RKO (cell line): ENCODE results near the gene RNU4-1.

Source experiments
- DNase-seq: peaks from one replicate; pipeline ENCODE4 v3.0.0-alpha.2; 2016; ENCODE audit warnings: low spot score

The RNU4-1 gene

DNA sequence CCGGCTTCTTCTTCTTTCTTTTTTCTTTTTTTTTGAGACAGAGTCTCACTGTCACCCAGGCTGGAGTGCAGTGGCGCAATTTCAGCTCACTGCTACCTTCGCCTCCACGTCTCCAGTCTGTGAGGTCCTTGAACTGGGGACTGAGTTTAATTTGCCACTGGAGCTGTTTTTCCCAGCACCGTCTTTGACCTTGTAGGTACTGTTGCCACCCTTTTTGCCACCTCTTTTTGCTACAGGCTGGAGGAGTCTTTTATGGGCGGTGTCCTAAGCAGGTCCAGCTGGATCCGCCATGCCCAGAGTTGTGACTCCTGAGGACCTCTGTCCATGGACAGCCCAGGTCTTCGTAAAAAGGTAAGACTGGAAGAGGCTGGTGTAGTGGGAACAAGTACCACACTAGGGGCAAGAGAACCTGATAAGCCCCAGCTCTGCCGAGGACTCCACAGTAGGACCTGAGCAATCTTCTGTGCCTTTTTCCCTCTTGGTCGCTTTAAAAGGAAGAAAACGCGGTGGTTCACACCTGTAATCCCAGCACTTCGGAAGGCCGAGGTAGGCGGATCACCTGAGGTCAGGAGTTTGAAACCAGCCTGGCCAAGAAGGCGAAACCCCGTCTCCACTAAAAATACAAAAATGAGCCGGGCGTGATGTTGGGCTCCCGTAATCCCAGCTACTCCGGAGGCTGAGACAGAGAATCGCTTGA, 2.3 kb downstream of the RNU4-1 start:
- no peak for DNase-seq

DNA sequence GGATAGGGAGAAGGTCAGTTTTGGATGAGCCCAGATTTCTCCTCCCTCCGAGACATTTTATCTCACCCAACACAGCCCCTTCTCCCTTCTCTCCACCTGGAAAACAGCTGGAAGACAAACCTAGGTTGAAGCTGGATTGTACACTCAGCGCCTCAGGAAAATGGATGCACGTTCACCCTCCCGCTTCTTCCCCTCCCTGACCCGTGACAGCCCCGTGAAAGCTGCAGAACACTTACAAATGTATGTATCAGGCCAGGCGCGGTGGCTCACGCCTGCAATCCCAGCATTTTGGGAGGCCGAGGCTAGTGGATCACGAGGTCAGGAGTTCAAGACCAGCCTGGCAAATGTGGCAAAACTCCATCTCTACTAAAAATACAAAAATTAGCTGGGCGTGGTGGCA, 5.5 kb downstream of the RNU4-1 start:
- no peak for DNase-seq

DNA sequence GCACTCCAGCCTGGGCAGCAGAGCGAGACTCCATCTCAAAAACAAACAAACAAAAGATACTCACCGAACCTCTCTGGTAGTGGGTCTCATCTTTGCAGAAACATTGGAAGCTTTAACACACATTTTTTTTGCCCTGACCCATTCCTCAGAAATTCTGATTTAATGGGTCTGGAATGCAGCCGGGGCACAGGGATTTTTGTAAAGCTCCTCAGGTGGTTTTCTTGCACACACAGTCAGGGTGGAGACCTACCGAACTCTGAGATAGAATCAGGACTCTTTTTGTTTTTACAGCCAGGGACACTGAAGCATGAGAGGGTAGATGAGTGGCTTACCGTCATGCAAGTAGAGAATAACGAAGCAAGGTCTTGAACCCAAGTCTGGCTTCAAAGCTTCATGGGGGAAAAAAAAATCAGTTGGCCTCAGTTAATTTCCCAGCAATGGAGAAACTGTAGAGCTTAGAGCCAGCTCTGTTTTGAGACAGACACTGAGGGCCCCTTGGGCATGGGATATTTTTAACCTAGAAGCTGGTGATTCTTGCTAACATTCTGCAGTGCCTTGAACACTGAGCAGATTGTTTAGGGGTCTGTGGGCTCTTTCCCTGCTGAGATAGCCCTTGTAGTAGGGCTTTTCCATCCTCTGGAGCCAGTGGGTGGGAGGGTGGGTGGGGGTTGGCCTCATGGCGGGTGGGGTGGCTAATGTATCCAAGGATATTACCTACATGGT, 6.1 kb downstream of the RNU4-1 start:
- DNase-seq, result no peak

DNA sequence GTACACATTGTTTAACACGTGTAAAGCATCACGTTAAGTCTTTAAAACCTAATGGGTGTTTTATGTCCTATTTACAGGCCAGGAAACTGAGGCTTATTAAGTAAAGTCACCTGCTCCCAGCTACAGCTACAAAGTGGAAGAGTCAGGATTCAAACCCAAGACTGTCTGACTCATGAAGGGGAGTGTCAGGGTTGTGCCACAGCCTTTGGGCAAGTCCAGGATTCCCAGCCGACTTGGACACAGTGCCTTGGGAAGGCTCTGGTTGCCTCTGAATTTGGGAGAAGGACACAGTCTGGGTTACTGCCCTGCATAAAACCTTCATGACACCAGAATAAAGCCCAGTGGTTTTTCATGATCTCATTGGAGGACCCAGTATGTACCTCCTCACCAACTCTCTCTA, 8.7 kb downstream of the RNU4-1 start:
- DNase-seq, result no peak

DNA sequence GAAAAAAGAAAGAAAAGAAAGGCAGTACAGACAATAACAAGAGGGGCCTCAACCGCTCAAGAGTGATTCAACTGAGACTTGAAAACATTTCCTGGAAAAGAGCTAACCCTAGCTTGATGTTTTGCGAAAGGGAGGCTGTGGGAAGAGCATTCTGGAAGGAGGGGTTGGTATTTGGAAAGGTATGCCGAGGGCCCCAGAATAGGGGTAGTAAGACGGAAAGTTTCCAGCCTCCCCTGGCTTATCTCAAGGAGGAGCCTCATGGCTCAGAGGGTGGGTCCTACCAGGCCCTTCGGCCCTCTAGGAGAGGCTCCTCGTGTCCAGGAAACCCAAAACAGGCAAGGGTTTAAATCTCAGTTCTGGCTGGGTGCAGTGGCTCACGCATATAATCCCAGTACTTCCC, 9.7 kb downstream of the RNU4-1 start:
- no peak for DNase-seq

DNA sequence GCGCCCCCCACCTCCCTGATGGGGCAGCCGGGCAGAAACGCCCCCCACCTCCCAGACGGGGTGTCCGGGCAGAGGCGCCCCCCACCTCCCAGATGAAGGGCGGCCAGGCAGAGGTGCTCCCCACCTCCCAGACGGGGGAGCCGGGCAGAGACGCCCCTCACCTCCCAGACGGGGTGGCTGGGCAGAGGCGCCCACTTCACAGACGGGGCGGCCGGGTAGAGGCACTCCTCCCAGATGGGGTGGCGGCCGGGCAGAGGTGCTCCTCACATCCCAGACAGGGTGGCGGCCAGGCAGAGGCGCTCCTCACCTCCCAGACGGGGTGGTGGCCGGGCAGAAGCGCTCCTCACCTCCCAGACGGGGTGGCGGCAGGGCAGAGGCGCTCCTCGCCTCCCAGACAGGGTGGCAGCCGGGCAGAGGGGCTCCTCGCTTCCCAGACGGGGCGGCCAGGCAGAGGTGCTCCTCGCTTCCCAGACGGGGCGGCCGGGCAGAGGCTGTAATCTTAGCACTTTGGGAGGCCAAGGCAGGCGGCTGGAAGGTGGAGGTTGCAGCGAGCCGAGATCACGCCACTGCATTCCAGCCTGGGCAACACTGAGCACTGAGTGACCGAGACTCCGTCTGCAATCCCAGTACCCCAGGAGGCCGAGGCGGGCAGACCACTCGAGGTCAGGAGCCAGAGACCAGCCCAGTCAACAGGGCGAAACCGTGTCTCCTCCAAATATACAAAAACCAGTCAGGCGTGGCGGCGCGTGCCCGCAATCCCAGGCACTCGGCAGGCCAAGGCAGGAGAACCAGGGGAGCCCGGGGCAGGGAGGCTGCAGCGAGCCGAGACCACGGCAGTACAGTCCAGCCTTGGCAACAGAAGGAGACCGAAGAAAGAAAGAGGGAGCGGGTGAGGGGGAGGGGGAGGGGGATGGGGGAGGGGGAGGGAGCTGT, 14.6 kb downstream of the RNU4-1 start:
- DNase-seq, result no peak

DNA sequence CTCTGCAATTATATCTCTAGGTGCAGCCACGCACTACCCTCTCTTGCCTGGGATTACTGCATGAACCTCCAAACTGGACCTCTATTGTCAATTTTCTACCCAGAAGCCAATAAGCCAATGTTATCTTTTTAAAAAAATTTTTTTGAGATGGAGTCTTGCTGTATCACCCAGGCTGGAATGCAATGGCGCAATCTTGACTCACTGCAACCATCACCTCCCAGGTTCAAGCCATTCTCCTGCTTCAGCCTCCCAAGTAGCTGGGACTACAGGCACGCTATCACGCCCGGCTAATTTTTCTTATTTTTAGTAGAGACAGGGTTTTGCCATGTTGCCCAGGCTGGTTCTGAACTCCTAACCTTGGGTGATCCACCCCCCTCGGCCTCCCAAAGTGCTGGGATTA, 16.3 kb downstream of the RNU4-1 start:
- DNase-seq, result no peak

DNA sequence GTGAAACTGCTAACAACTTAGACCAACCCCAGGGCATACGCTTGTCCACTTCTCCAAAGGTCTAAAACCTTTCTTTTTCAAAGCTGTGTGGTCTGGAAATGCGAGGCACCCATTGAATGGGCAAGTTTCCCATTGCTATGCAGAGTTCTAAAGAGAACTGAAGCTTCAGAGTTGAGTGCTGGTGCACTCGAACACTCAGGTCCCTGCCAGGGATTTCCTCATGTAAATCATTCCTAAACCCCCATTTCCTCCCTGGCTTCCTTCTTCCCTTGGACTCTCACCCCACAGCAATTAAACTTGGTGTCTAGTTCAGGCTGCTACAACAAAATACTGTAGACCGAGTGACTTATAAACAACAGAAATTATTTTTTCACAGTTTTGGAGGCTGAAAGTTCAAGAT, 25.3 kb downstream of the RNU4-1 start:
- no peak for DNase-seq

DNA sequence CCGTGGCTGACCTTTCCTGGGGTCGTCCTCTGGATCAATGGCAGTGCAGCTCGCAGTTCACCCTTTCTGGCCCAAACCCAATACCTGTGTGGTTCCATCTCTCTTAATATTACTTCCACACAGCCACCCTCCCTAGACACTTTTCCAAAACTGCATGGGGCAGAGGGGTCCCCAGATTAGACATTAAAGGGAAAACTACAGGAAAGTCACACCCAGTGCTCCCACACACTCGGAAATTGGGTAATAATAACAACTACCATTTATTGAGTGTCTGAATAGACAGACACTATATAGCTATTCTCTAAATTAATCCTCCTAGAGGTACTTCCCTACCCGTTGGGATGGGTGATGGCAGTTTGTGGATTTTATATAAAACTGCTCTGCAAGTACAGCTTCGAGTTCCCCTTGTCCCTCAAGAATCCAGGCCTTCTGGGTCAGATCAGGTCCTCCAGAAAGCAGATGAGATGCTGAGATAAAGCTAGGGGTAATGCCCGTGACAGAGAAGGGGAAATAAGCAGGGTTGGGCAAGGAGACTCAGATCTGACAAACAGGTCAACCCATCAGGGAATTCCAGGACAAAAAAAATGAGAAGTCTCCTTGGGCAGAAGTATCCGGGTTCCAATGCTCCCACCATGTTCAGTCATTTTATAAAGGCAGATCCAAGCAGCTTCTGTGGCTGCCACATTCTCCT, 26.7 kb downstream of the RNU4-1 start:
- no peak for DNase-seq

DNA sequence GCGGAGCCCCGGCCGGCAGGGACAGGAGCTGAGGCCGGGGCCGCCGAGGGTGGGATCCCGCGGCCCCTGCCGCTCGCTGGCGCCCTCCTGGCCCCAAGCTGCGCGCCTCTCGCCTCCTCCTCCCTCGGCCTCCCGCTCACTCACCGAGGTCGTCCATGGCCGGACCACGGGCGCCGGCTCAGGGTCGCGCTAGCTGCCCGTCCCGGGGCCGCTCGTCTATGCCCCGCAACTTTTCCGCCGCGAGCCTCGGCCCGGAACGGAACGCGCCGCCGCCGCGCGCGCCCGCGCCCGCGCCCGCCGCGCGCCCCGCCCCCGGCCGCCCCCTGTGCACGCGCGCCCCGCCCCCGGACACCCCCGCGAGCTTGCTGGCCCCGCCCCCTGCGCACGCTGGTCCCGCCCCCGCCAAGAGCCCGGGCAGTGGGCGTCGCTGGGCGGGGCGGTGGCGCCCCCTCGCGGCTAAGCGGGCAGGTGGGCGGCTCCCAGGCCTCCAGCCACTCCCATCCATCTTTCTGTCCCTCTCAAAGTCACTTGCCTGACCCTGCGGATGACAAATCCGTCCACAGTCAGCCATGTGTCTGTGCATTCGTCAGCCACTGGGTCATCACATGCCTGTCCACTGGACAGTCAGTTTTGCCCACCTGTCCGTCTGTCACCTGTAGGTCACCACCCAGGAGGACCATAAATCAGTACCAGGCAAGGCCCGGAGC, 27.4 kb downstream of the RNU4-1 start, which contains the start of gene PXN:
Gene PXN, minus strand, starts transcription at position 258 of the 707 bp plus-strand sequence. Its CDS starts 101 bp downstream, at position 157.
- peak; percentile 90 for DNase-seq

DNA sequence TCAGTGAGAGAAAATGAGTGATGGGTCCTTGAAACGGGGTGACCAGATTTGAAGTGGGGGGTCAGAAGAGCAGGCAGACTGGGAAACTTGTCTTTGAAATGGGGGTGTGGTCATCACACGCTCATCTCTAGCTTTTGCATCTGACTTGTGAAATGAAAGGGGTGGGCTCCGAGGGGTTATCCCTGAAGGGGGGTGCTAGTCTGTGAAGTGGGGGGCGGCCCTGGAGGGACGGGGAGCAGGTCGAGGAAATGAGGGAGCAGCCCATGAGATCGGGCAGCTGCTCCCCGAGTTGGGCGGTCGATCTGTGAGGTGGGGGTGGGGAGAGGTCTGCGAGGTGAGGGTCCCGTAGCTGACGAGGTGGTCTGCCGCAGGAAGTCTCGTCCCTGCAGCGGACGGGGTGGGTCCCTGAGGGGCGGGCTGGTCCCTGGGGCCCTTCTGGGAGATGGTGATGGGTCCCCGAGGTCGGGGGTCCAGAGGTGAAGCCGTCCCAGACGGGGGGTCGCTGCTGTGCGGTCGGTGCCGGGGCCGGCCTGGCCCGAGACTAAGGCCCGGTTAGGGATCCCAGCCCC, 28.0 kb downstream of the RNU4-1 start:
- peak; percentile 44 for DNase-seq

DNA sequence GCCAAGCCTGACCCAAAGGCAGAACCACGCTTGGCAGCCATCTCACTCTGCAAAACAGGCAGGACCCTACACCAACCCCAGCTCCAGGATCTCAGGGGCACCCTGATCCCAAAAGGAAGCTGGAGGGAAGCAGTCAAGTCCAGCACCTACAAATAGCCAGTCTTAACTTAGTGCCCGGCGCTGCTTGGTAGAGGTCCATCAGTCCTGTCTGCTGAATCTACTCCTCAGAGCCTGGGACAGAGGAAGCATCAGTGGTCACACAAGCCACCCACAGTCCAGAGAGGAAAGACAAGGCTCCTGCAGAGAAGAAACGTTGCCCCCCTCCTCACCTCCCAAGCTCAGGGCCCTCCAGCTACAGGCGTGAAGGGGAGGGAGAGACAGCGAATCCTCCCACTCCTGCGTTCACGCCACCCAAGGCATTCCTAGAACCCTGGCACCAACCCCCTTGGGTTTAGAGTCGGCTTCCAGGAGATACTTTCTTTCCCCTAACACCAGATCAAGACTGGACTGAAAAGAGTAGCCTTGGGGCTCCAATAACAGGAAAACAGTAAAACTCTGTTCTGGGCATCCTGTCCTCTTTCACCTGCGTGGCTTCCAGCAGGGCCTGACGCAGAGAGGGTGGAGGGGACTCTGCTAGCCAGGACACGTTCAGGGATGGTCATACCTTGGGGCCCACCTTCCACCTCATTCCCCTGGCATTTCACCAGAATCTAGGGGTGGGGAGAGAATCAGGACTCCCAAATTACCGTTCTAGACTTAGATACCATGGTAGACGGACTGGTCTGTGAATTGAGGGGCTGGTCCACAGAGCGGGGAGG, 28.7 kb downstream of the RNU4-1 start:
- peak; percentile 44 for DNase-seq

DNA sequence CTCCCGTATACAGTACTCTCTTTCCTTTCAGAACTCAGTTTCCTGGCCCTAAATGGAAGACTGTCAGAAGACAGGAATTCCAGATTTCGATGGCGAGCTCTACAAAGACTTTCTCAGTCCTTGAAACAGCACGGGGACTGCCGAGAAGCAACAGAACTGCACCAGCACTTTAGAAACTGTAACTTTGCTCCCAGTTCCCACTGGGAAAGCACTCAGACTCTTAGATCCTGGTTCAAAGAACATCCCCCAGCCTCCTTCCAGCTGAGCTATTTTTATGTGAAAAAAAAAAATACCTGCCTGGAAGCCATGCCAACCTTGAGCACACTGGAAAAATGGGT, 29.3 kb downstream of the RNU4-1 start:
- no peak for DNase-seq

DNA sequence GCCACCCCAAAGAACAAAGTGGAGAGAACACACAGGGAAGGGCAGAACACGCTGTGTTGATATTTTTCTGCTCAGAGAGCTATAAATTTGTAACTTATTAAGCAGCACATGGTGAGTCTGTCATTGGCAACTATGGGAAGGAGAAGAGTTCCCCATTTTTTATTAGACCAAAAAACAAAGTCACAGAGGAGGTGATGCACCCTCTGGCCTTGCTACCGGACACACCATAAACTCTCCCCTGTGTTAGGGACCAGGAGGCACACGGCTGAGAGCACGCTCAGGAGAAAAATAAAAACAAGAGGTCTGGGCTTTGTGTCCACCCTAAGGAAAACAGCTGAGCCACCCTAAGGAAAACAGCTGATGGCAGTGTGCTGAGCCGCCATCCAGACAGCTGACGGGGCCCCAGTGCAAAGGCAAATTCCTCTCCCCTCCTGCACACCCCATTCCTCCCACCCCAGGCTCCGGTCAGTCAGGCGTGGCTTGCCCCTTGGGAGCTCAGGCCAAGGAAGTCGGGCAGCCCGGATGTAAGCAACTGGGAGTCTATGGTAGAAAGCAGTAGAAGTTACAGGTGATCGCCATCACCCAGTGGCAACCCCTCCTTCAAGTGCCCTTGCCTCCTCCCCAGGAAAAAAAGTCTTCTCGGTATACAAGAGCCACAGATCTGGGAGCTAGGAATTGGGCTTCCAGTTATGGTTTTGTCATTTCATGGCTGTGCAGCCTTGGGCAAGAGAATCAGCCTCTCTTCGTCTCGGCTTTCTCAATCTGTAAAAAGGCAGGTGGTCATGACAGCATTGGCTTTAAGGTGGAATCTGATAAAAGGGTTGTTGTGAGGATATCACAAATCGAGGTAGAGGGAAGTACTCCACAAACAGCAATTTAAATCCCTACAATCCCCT, 29.9 kb downstream of the RNU4-1 start:
- peak; percentile 49 for DNase-seq

DNA sequence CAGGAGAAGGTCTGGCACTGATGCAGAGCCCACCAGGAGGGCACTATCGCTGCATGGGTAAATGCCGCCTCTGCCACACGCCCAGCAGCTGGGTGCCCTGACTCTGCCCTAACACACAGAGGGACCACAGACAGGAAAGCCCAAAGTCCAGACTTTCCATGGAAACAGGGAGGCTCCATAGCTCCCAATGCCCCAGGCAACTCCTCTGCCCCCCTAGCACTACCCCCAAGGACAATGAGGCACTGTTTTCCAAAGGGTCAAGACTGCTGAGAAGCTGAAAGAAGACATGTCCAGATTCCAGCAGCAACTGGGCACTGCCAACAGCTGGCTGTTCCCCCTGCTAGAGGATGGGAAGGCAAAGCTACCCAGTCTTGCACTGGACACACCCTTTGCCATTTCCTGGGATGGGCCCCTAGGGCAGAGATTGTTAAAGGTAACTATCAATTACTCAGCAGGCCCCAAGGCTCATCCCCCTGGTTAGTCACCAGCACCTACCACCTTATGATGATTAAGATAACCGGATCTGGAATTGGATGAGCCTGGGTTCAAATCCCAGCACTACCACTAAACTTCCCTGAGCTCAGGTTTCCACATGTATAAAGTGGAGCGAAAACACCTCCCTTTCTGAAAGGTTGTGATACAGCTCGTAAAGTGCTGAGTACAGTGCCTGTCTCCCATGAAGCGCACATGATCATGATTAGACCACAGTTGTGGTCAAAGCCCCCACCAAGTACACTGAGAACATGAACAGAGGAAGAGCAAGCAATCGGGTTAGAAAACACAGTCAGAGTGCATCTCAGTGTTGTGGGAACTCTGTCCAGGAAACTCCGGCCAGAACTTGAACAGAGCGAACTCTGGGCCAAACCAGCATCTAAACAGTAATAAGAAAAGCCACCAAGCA, 30.8 kb downstream of the RNU4-1 start:
- peak; percentile 83 for DNase-seq

DNA sequence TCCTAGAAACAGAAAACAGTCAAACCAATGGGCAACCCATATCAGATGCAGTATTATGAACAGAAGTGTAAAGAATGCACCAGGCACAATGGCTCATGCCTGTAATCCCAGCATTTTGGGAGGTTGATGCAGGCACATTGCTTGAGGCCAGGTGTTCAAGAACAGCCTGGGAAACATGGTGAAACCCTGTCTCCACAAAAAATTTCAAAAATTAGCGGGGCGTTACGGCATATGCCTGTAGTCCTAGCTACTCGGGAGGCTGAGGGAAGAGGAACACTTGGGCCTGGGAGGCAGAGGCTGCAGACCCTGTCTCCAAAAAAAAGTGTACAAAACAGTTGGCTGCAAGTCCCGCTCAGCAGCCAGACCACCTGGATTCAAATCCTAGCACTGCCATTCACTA, 32.4 kb downstream of the RNU4-1 start:
- no peak for DNase-seq

DNA sequence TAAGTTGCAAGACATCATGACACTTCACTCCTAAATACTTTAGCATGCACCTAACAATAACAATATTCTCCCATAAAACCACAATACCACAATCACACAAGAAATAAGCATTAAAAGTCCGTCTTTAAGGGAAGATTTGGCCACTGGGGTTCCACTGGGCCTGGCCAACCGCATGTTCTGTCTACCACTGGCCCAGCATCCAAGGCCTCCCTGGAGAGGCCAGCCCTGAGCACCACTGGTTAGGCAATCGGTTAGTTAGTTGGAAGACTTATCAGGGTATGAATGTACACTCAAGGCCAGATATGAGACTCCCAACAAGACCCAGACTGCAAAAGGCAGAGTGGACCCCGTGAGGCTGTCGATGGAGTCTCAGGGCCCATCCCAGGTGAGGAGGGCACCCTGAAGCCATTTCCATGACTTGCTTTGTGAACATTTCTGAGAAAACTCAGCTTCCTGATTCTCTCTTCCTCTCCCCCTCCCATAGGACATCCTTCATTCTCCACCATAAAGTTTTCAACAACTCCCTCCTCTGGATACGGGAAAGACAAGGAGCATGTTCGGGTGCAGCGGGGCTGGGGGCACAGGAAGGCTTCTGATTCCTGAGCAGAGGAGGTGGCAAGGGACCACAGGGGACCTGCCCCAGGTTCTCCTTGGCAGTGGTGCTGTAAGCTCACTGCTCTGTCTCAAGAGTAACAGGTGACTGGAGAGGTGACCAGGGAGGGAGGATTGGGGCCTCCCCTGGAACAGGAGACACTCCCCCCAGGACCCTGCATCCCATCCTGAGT, 33.4 kb downstream of the RNU4-1 start:
- no peak for DNase-seq
